Heart left ventricle (tissue), 13 donors: Measurements from ENCODE around the gene RAB8A.

Experiments used
- CTCF ChIP-seq, 12 donors: fragments of 200-600 bp; sonication (generic) in 4 of 12; IDR thresholded peaks; one replicate each; pipeline versions ENCODE4 v1.5.0 to v1.8.0; 2018 to 2022; ENCODE audit warnings: antibody characterized with exemption in 12 of 12, mild to moderate bottlenecking in 5 of 12
- POLR2A ChIP-seq, 2 donors: fragments of 450-650 bp; IDR thresholded peaks; one replicate each; pipeline ENCODE4 v1.6.1; 2017; ENCODE audit warnings: antibody characterized with exemption in 2 of 2, mild to moderate bottlenecking in 2 of 2, moderate library complexity in 2 of 2
- donor health status: ischemic (EF 13 %, LVEDD 7.1; RV severe dilation, severe dysfunction).
- donor health status: DM: no; HTN: yes; CAD: no.
- donor health status: DM: no; HTN: no; CAD: no.
- donor health status: ischemic (EF 25% LVEDD 6.9; RV normal size, moderate dysfunction).
- donor health status: ischemic (EF 25% LVEDD 5.7; RV mildly dilated, moderate dysfunction).
- donor health status: ischemic (EF 35%, LVEDD 5.7; RV mildly dilated, moderate dysfunction).
- donor health status: nonischemic (EF 11% LVEDD 7.7; RV severe dilation, severe dysfunction).
- donor health status: DM: yes; HTN: yes; CAD: no.
- donor health status: PGD.
- donor health status: ischemic (EF 29% LVEDD 5.4; RV normal size, mild dysfunction).
- donor health status: nonischemic (EF 23%, LVEDD 6.1; RV moderate dilation, normal function).

DNA sequence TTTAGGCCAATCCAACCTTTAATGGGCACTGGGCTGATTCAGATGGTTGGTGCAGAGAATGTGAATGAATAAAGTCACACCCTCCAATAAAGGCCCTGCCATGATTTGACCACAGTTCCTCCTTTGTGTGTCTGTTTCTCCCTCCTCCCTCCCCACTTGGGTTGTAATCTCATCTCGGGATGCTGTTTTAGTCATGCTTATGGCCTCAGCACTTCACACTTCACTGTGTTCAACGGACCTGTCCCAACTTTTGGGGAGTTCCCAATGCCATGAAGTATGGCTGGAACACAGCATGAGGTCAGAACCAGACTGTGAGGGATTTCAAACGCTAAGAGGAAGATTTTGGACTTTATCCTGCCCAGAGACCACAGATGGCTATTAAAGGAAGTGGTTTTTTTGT, 5.6 kb upstream of the RAB8A start:
- TF ChIP-seq POLR2A (IDR thresholded peaks at IDR 0.05) (no peak), CTCF (IDR thresholded peaks at IDR 0.05) (no peak)
